ENCODE measurements around the gene SNAP29. TPM values are rescaled to one million over a fixed set of nuclear protein-coding genes. Genes with fewer than 3 reads are reported as not detected.
"Not testable (repeated sequence)": the region's sequence is repeated elsewhere in the genome, so short reads cannot be mapped to it uniquely, and the experiment has no call there.

Gene SNAP29
- total RNA-seq, 1 experiment from 2014 or later = 17.2 TPM

DNA sequence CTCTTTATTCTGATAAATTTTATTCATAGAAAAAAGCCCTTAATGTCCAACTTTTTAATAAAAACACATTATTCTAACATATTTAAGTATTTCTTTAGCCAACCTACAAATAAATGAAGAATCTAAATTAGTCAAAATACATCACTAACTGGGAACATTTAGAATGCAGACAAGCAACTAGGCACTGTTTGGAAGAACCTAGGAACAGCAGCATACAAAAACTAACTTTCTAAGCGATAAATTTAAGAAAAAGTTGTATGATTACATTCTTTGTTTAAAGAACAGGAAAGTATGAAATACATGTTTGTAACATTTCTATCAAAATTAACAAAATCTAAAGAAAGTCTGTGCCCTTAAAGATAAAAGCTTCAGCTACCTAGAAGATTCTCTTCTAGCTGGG lies 35.5 kb upstream of the SNAP29 start:
- H3K27ac ChIP-seq = no peak overlapping the region
- no peaks in the 10 kb centered on the region for H3K9me3 ChIP-seq (replicated peaks)
- H3K36me3 ChIP-seq = peaks cover 46% of the 10 kb centered on the region
- H3K4me1 ChIP-seq (replicated peaks) = no peaks in the 10 kb centered on the region
- H3K27me3 ChIP-seq (replicated peaks) = no peaks in the 10 kb centered on the region
- no peak overlapping the region for H3K4me3 ChIP-seq
- DNase-seq (ENCODE audit: low read depth in 1 of 2, low spot score in 2 of 2) = no peak

DNA sequence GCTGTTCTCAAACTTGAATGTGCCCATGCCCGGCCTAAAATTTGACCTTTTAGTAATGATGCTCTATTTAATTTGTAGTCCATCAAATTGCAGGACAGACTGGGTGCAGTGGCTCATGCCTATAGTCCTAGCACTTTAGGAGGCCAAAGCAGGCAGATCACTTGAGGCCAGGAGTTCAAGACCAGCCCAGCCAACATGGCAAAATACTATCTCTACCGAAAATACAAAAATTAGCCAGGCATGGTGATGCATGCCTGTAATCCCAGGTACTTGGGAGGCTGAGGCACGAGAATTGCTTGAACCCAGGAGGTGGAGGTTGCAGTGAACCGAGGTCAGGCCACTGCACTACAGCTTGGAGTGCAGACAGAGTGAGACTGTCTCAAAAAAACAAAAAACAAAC lies 33.6 kb upstream of the SNAP29 start:
- not testable (repeated sequence) for H3K27ac ChIP-seq; H3K4me1 ChIP-seq (replicated peaks); H3K4me3 ChIP-seq; DNase-seq (ENCODE audit: low read depth in 1 of 2, low spot score in 2 of 2); H3K27me3 ChIP-seq (replicated peaks); H3K9me3 ChIP-seq (replicated peaks)
- peaks cover 30% of the 10 kb centered on the region for H3K36me3 ChIP-seq

DNA sequence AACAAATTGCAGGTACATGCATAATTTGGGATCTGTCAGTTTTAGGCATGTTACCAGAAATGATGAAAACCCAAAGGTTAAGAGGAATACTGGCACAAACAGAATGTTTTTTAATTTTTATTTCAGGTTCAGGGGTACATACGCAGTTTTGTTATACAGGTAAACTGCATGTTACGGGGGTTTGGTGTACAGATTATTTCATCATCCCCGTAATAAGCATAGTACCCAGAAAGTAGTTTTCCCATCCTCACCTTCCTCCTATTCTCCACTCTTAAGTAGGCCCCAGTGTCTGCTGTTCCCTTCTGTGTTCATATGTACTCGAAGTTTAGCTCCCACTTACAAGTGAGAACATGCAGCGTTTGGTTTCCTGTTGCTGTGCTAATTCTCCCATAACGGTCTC lies 33.2 kb upstream of the SNAP29 start:
- Histone ChIP-seq H3K9me3 (replicated peaks) (no peaks in the 10 kb centered on the region), H3K36me3 (peaks cover 34% of the 10 kb centered on the region), H3K27me3 (replicated peaks) (no peaks in the 10 kb centered on the region), H3K4me3 (no peak overlapping the region), H3K27ac (no peak overlapping the region), H3K4me1 (replicated peaks) (no peaks in the 10 kb centered on the region)
- no peak for DNase-seq (ENCODE audit: low read depth in 1 of 2, low spot score in 2 of 2)

DNA sequence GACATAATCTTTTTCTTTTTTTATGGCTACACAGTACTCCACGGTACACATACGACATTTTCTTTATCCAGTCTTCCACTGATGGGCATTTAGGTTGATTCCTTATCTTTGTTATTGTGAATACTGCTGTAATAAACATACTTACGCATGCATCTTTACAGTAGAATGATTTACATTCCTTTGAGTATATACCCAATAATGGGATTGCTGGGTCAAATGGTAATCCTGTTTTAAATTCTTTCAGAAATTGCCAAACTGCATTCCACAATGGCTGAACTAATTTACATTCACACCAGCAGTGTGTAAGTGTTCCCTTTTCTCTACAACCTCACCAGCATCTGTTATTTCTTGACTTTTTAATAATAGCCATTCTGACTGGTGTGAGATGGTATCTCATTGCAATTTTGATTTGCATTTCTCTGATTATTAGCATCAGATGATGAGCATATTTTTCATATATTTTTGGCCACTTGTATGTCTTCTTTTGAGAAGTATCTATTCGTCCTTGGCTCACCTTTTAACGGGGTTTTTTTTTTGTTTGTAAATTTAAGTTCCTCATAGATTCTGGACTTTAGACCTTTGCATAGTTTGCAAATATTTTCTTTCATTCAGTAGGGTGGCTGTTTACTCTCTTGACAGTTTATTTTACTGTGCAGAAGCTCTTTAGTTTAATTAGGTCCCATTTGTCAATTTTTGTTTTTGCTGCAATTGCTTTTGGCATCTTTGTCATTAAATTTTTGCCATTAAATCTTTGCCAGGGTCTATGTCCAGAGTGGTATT lies 32.2 kb upstream of the SNAP29 start:
- H3K27me3 ChIP-seq (replicated peaks); H3K27ac ChIP-seq; H3K4me1 ChIP-seq (replicated peaks); H3K9me3 ChIP-seq (replicated peaks); H3K4me3 ChIP-seq; DNase-seq (ENCODE audit: low read depth in 1 of 2, low spot score in 2 of 2): not testable (repeated sequence)
- peaks cover 38% of the 10 kb centered on the region for H3K36me3 ChIP-seq

DNA sequence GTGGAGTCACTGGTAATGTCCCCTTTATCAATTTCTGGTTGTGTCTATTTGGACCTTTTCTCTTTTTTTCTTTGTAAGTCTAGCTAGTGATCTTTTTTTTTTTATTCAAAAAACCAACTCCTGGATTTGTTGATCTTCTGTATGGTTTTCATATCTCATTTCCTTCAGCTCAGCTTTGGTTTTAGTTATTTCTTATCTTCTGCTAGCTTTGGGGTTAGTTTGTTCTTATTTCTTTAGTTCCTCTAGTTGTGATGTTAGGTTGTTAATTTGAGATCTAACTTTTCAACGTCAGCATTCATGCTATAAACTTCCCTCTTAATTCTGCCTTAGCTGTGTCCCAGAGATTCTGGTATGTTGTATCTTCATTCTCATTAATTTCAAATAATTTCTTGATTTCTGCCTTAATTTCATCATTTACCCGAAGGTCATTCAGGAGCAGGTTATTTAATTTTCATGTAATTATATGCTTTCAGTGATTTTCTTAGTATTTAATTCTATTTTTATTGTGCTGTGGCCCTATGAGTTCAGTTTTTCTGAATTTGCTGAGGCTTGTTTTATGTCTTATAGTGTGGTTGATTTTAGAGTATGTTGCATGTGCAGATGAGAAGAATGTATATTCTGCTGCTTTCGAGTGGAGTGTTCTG lies 29.2 kb upstream of the SNAP29 start:
- H3K4me3 ChIP-seq = no peak overlapping the region
- H3K4me1 ChIP-seq (replicated peaks) = no peaks in the 10 kb centered on the region
- peaks cover 42% of the 10 kb centered on the region for H3K36me3 ChIP-seq
- no peaks in the 10 kb centered on the region for H3K27me3 ChIP-seq (replicated peaks)
- DNase-seq (ENCODE audit: low read depth in 1 of 2, low spot score in 2 of 2) = no peak
- no peaks in the 10 kb centered on the region for H3K9me3 ChIP-seq (replicated peaks)
- no peak overlapping the region for H3K27ac ChIP-seq

DNA sequence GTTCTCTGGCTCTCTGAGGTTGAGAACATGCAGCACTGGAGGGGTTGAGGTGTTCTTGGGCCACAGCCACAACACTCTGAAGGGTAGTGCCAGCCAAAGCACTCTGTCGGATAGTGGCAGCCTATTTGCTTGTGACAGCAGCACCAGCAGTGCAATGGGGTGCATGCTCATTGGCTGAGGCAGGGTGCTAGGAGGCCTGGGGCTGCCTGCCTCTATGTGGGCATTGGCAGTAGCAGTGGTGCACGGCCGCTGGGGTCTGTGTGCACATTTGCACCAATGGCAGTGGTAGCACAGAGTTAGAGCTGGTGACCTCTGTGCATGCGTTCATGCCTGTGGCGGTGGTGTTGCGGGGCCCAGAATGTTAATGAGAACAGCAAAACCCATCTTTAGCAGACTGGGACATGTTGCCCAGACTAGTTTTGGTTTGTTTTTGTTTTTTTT lies 25.6 kb upstream of the SNAP29 start:
- H3K4me1 ChIP-seq (replicated peaks) = no peaks in the 10 kb centered on the region
- no peak overlapping the region for H3K27ac ChIP-seq
- H3K27me3 ChIP-seq (replicated peaks) = no peaks in the 10 kb centered on the region
- no peak overlapping the region for H3K4me3 ChIP-seq
- DNase-seq (ENCODE audit: low read depth in 1 of 2, low spot score in 2 of 2) = no peak
- peaks cover 41% of the 10 kb centered on the region for H3K36me3 ChIP-seq
- no peaks in the 10 kb centered on the region for H3K9me3 ChIP-seq (replicated peaks)

DNA sequence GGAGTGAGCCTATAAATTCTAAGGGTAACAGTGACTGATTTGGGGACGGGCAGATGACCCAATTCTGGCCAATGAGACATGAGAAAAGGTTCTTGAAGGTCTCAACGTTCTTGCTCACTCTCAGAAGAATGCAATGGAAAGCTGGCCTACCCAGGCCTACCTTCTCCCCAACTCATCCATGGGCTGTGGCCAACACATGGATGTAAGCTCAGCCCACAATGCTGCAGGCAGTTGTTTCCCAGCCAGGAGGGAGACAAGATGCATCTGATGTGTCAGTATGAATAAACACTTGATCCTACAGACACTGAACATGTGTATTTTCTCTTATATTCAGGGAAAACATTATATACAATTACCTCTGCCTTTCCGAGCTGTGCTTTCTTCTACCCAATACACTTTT lies 24.6 kb upstream of the SNAP29 start:
- H3K27ac ChIP-seq = no peak overlapping the region
- H3K27me3 ChIP-seq (replicated peaks) = no peaks in the 10 kb centered on the region
- H3K4me3 ChIP-seq = no peak overlapping the region
- H3K9me3 ChIP-seq (replicated peaks) = no peaks in the 10 kb centered on the region
- no peaks in the 10 kb centered on the region for H3K4me1 ChIP-seq (replicated peaks)
- H3K36me3 ChIP-seq = peaks cover 41% of the 10 kb centered on the region
- DNase-seq (ENCODE audit: low read depth in 1 of 2, low spot score in 2 of 2) = no peak

DNA sequence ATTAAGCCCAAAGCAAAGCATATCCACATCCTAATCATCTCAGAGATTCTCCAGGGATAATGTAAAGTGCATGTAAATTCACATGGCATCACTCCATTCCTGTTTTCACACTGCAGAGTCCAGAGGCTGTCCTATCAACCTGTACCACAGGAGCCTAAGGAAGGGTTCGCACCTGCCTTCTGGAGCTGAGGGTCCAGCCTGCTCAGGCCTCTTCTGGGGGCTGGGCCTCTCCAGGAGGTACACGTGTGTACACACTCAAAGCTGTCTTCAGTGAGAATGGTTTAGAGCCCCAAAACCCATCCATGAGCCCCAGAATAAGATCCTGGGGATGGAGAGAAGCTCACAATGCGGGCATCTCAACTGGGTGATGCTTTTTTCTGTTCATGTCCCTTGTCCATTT lies 24.1 kb upstream of the SNAP29 start:
- no peaks in the 10 kb centered on the region for H3K9me3 ChIP-seq (replicated peaks)
- H3K4me1 ChIP-seq (replicated peaks) = no peaks in the 10 kb centered on the region
- no peak overlapping the region for H3K4me3 ChIP-seq
- H3K27me3 ChIP-seq (replicated peaks) = no peaks in the 10 kb centered on the region
- no peak overlapping the region for H3K27ac ChIP-seq
- no peak for DNase-seq (ENCODE audit: low read depth in 1 of 2, low spot score in 2 of 2)
- peaks cover 41% of the 10 kb centered on the region for H3K36me3 ChIP-seq

DNA sequence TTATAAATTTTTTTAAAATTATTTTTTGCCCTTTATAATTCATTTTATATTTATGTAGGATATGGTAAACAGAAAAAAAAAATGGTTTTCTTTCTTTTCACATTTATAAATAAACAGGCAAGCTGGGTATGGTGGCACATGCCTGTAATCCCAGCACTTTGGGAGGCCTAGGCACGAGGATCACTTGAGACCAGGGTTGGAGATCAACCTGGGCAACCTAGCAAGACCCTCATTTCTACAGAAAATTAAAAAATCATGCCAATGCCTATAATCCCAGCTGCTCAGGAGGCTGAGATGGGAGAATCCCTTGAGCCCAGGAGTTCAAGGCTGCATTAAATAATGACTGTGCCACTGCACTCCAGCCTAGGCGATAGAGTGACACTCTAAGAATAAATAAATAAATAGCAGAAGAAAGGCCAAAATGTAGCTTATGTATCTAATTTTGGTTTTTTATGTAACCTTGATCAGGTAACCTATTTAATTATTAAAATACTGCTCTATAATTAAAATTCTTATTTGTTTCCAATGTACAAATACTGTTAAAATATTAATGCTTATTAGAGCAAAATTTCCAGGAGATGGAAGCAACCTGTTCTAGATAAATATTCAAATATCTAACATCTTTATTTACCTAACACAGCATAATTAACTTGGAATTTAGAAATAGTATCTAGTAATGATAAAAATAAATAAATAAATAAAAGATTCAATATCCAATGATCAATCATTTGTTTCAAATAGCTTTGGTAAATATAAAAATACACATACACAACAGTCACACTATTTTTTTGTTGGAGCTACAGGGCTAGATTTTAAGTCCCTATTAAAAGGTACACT lies 21.6 kb upstream of the SNAP29 start:
- DNase-seq (ENCODE audit: low read depth in 1 of 2, low spot score in 2 of 2) = no peak
- Histone ChIP-seq H3K9me3 (replicated peaks) (no peaks in the 10 kb centered on the region), H3K27me3 (replicated peaks) (no peaks in the 10 kb centered on the region), H3K27ac (no peak overlapping the region), H3K4me1 (replicated peaks) (no peaks in the 10 kb centered on the region), H3K4me3 (no peak overlapping the region), H3K36me3 (peaks cover 22% of the 10 kb centered on the region)

DNA sequence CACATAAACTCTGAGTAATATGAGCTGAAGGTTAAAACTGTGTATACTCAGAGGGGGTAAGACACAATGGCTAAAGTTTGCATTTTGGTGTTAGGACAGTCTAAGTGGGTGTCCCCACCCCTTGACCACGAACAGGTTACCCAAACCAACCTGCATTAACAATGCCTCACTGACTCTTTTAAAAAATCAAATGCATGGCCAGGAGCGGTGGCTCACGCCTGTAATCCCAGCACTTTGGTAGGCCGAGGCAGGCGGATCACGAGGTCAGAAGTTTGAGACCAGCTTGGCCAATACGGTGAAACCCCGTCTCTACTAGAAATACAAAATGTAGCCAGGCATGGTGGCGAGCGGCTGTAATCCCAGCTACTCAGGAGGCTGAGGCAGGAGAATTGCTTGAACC lies 19.5 kb upstream of the SNAP29 start:
- not testable (repeated sequence) for H3K9me3 ChIP-seq (replicated peaks); H3K27me3 ChIP-seq (replicated peaks); H3K4me3 ChIP-seq; DNase-seq (ENCODE audit: low read depth in 1 of 2, low spot score in 2 of 2); H3K4me1 ChIP-seq (replicated peaks); H3K27ac ChIP-seq; H3K36me3 ChIP-seq

DNA sequence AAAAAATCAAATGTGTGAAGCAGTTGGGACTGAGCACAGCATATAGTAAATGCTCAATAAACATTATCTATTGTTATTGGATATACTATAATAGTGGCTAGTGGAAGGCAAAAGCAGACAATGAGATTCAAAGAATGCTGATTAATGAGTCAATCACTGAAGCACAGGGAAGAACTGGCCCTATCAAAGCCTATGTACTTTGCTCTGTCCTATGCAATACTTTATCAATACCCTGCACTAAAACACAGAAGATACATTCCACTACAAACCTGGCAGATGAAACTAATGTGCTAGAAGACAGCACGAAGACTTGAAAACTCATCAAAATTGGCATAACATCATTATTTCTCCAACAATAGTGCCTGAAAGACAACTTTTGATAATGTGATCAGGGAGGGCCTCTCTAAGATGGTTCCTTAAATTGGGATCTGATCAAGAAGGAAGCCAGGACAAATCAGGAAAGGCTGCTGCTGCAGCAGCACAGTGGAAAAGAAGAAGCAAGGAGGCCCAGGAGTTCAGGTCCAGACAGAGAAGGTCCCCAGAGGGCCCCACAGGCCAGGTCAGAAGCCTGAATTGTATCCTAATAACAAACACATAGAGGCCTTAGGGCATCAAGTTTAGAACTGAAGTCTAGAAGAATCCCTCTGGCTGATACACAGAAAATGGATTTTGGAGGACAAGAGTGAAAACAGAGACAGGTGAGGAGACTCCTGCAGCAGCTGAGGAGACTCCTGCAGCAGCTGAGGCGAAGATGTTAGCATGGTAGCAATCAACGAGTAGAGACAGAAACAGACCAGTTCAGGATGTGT lies 18.8 kb upstream of the SNAP29 start:
- DNase-seq (ENCODE audit: low read depth in 1 of 2, low spot score in 2 of 2) = no peak
- Histone ChIP-seq H3K27me3 (replicated peaks) (no peaks in the 10 kb centered on the region), H3K36me3 (no peaks in the 10 kb centered on the region), H3K4me3 (no peak overlapping the region), H3K4me1 (replicated peaks) (no peaks in the 10 kb centered on the region), H3K9me3 (replicated peaks) (no peaks in the 10 kb centered on the region; the same call in none of the 2 replicates), H3K27ac (no peak overlapping the region)

DNA sequence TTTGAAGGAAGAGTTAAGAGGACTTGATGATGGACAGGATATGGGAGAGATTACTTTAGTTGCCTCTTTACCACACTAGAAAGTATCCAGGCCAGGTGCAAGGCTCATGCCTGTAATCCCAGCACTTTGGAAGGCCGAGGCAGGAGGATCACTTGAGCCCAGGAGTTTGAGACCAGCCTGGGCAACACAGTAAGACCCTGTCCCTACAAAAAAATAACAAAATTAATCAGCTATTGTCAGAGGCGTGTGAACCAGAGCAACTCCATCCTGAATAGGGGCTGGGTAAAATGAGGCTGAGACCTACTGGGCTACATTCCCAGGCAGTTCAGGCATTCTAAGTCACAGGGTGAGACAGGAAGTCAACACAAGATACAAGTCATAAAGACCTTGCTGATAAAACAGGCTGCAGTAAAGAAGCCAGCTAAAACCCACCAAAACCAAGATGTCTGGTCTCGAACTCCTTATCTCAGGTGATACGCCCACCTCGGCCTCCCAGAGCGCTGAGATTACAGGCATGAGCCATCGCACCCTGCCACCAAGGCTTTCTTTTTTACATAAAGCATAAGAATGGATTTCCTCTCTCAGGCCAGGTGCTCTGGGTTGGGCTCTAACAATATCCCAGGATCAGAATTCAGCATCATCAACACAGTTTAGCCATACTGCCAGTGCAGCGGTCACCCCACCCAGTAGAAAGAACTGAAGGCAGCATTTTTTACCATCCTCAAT lies 18.0 kb upstream of the SNAP29 start:
- Histone ChIP-seq H3K27ac (no peak overlapping the region), H3K36me3 (no peaks in the 10 kb centered on the region), H3K4me3 (no peak overlapping the region), H3K9me3 (replicated peaks) (no peaks in the 10 kb centered on the region; the same call in none of the 2 replicates), H3K4me1 (replicated peaks) (no peaks in the 10 kb centered on the region), H3K27me3 (replicated peaks) (no peaks in the 10 kb centered on the region)
- DNase-seq (ENCODE audit: low read depth in 1 of 2, low spot score in 2 of 2) = no peak

DNA sequence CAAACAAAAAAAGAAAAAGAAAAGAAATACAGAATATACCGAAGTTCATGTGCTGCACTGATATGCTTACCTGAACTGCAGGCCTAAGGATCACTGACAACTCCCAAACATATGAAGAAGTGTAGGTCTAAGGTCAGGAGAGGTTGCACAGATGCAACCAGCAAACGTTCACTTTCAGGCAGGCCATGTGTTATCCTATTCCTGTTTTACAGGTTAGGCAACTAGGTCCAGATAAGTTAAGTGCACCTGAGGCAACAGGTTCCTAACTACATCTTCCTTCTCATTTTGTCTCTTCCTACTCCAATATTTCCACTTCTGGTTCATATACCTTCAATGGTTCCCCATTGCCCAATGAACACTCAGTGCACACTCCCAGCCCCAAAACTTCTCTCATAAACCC lies 15.3 kb upstream of the SNAP29 start:
- Histone ChIP-seq H3K4me1 (replicated peaks) (no peaks in the 10 kb centered on the region), H3K9me3 (replicated peaks) (no peaks in the 10 kb centered on the region; the same call in none of the 2 replicates), H3K27me3 (replicated peaks) (no peaks in the 10 kb centered on the region), H3K36me3 (no peaks in the 10 kb centered on the region), H3K4me3 (no peak overlapping the region), H3K27ac (no peak overlapping the region)
- no peak for DNase-seq (ENCODE audit: low read depth in 1 of 2, low spot score in 2 of 2)
